Retinal pigment epithelial cell (primary cell): ENCODE results near the gene INKA1.

Experiments used
- DNase-seq: peaks from one replicate; pipeline ENCODE4 v3.0.0-alpha.2; 2010; ENCODE audit warnings: low read depth
- H3K4me3 ChIP-seq: 2 replicates; pipeline ENCODE4 v1.5.1; 2011; ENCODE audit warnings: mild to moderate bottlenecking, low read length, control low read depth, moderate library complexity
- CTCF ChIP-seq: conservative IDR thresholded peaks from 2 replicates; pipeline ENCODE4 v1.5.1; 2011; ENCODE audit warnings: low read depth, low read length, control low read depth, inconsistent platforms

Gene INKA1

GRCh38 chr3:49787536-49787935 is 15.5 kb upstream of the INKA1 start:
- TF ChIP-seq CTCF = no peak
- DNase-seq = no peak
- no peak overlapping the region for H3K4me3 ChIP-seq

GRCh38 chr3:49788056-49788455 is 15.0 kb upstream of the INKA1 start:
- no peak for DNase-seq
- H3K4me3 ChIP-seq = no peak overlapping the region
- TF ChIP-seq CTCF = no peak

GRCh38 chr3:49790626-49791411 is 12.2 kb upstream of the INKA1 start:
- TF ChIP-seq CTCF = no peak
- no peak overlapping the region for H3K4me3 ChIP-seq

GRCh38 chr3:49791571-49791970 is 11.5 kb upstream of the INKA1 start:
- TF ChIP-seq CTCF = no peak
- no peak overlapping the region for H3K4me3 ChIP-seq
- no peak for DNase-seq

More at GRCh38 chr3:49790626-49791411, 12.2 kb upstream of the INKA1 start:
- no peak for DNase-seq

GRCh38 chr3:49792371-49793150 is 10.5 kb upstream of the INKA1 start:
- DNase-seq = no peak
- TF ChIP-seq CTCF = no peak
- H3K4me3 ChIP-seq = no peak overlapping the region

- no peak for TF ChIP-seq CTCF
- no peak overlapping the region for H3K4me3 ChIP-seq
- DNase-seq = no peak
Observed at GRCh38 chr3:49793486-49794085, 9.5 kb upstream of the INKA1 start.
